Neural progenitor cell (in vitro differentiated cells): ENCODE data around the gene TPD52L3. TPM values are rescaled to one million over a fixed set of nuclear protein-coding genes. Genes with fewer than 3 reads are reported as not detected.

Experiments
- DNase-seq: peaks from one replicate; pipeline ENCODE4 v3.0.0-alpha.2; 2016; ENCODE audit warnings: low spot score
- H2AFZ ChIP-seq: fragments of 200-600 bp; sonication (generic); replicated peaks from 2 replicates; pipeline ENCODE4 v1.6.1; 2016; ENCODE audit warnings: antibody characterized with exemption
- H3F3A ChIP-seq: fragments of 200-600 bp; sonication (generic); 2 replicates; pipeline ENCODE4 v1.6.1; 2016; ENCODE audit warnings: antibody characterized with exemption, low read depth
- H3K27ac ChIP-seq: fragments of 200-600 bp; sonication (generic); 2 replicates; pipeline ENCODE4 v1.5.1; 2016; ENCODE audit warnings: mild to moderate bottlenecking
- H3K27me3 ChIP-seq: fragments of 200-600 bp; sonication (generic); 2 replicates; pipeline ENCODE4 v1.6.1; 2016; ENCODE audit warnings: mild to moderate bottlenecking, moderate library complexity
- H3K36me3 ChIP-seq: fragments of 200-600 bp; sonication (generic); 2 replicates; pipeline ENCODE4 v1.5.1; 2016
- H3K4me1 ChIP-seq: fragments of 200-600 bp; sonication (generic); 2 replicates; pipeline ENCODE4 v1.6.1; 2016; ENCODE audit warnings: mixed run types
- H3K4me2 ChIP-seq: fragments of 200-600 bp; sonication (generic); 2 replicates; pipeline ENCODE4 v1.6.1; 2016
- H3K4me3 ChIP-seq: fragments of 200-600 bp; sonication (generic); 2 replicates; pipeline ENCODE4 v1.5.1; 2016
- H3K79me2 ChIP-seq: fragments of 200-600 bp; sonication (generic); 2 replicates; pipeline ENCODE4 v1.6.1; 2016; ENCODE audit warnings: low read depth
- H3K9ac ChIP-seq: fragments of 200-600 bp; sonication (generic); 2 replicates; pipeline ENCODE4 v1.6.1; 2016
- H3K9me3 ChIP-seq: fragments of 200-600 bp; sonication (generic); 2 replicates; pipeline ENCODE4 v1.5.1; 2016; ENCODE audit warnings: low read depth
- H4K20me1 ChIP-seq: fragments of 200-600 bp; sonication (generic); 2 replicates; pipeline ENCODE4 v1.6.1; 2016; ENCODE audit warnings: low read depth
- H3K27ac Mint-ChIP-seq: 3 replicates; pipeline ENCODE4 v1.8.0; 2021; ENCODE audit warnings: mixed read lengths
- H3K27me3 Mint-ChIP-seq: 2 replicates; pipeline ENCODE4 v1.8.0; 2022; ENCODE audit warnings: low read depth, mild to moderate bottlenecking, inconsistent platforms, moderate library complexity, mixed read lengths; ENCODE audit not compliant: insufficient read depth
- H3K36me3 Mint-ChIP-seq: 3 replicates; pipeline ENCODE4 v1.8.0; 2021; ENCODE audit warnings: mixed read lengths
- H3K4me1 Mint-ChIP-seq: 3 replicates; pipeline ENCODE4 v1.8.0; 2021; ENCODE audit warnings: mixed read lengths
- H3K4me3 Mint-ChIP-seq: 3 replicates; pipeline ENCODE4 v1.8.0; 2021; ENCODE audit warnings: mild to moderate bottlenecking, moderate library complexity, mixed read lengths
- H3K9me3 Mint-ChIP-seq: 3 replicates; pipeline ENCODE4 v1.8.0; 2020; ENCODE audit warnings: mixed read lengths
- CTCF ChIP-seq: fragments of 200-600 bp; sonication (generic); IDR thresholded peaks from 2 replicates; pipeline ENCODE4 v1.5.1; 2017; ENCODE audit warnings: antibody characterized with exemption, mild to moderate bottlenecking
- EZH2 ChIP-seq: fragments of 200-600 bp; sonication (generic); IDR thresholded peaks from 2 replicates; pipeline ENCODE4 v1.6.1; 2017; ENCODE audit warnings: antibody characterized with exemption, mild to moderate bottlenecking, moderate library complexity
- EZH2phosphoT487 ChIP-seq: fragments of 200-600 bp; sonication (generic); IDR thresholded peaks from 2 replicates; pipeline ENCODE4 v1.6.1; 2017; ENCODE audit warnings: antibody characterized with exemption
- total RNA-seq: library from RNA; depleted of rRNA; stranded (reverse); fragments of >200 nt; gene quantifications from 2 replicates; pipeline ENCODE4 v1.2.3, GENCODE V29; 2015; ENCODE audit warnings: low replicate concordance

Gene TPD52L3
- total RNA-seq, 1 donor from 2014 or later, result not detected

- Histone ChIP-seq H3K4me3 (no peak overlapping the region), H3K27me3 (no peaks in the 10 kb centered on the region), H4K20me1 (no peaks in the 10 kb centered on the region), H3K9ac (no peak overlapping the region), H2AFZ (no peak overlapping the region), H3K4me1 (no peaks in the 10 kb centered on the region), H3K4me2 (no peak overlapping the region), H3F3A (no peaks in the 10 kb centered on the region), H3K36me3 (no peaks in the 10 kb centered on the region), H3K79me2 (no peaks in the 10 kb centered on the region), H3K9me3 (no peaks in the 10 kb centered on the region), H3K27ac (no peak overlapping the region)
- Mint-ChIP-seq H3K9me3 (peaks cover 15% of the 10 kb centered on the region), H3K27ac (no peak overlapping the region), H3K27me3 (peaks cover 4% of the 10 kb centered on the region), H3K4me1 (no peaks in the 10 kb centered on the region), H3K36me3 (no peaks in the 10 kb centered on the region), H3K4me3 (no peak overlapping the region)
- TF ChIP-seq CTCF (no peak), EZH2 (no peak), EZH2phosphoT487 (no peak)
- no peak for DNase-seq
Measured at GRCh38 chr9:6368831-6369230, 40.7 kb downstream of the TPD52L3 start.

Other genes with a start within 250 kb of the TPD52L3 start
- gene IL33, start 112.6 kb upstream of the TPD52L3 start, total RNA-seq, result not detected in 2 replicates
- 87.1 and 114 TPM in 2 replicates for gene UHRF2, start 84.8 kb downstream of the TPD52L3 start, total RNA-seq